CD4-positive, alpha-beta T cell treated with Interleukin-21 for 1 hour (primary cell): ENCODE results near the gene SYT7.

Source experiments
- DNase-seq: peaks from one replicate; pipeline ENCODE4 v3.0.0-alpha.2; 2020

SYT7 gene

GRCh38 chr11:61552108-61552635 is 28.7 kb downstream of the SYT7 start:
- DNase-seq, result no peak

GRCh38 chr11:61551634-61552033 is 29.2 kb downstream of the SYT7 start:
- no peak for DNase-seq

GRCh38 chr11:61550665-61551227 is 30.1 kb downstream of the SYT7 start:
- no peak for DNase-seq

- no peak for DNase-seq
These were observed 31.0 kb downstream of the SYT7 start for GRCh38 chr11:61549662-61550568.

- no peak for DNase-seq
These were observed 31.7 kb downstream of the SYT7 start for GRCh38 chr11:61549177-61549576.

- DNase-seq, result no peak
These were observed 33.6 kb downstream of the SYT7 start for GRCh38 chr11:61547246-61547645.

GRCh38 chr11:61546663-61547062 is 34.2 kb downstream of the SYT7 start:
- no peak for DNase-seq

GRCh38 chr11:61545921-61546320 is 35.0 kb downstream of the SYT7 start:
- DNase-seq, result no peak

- DNase-seq, result no peak
These were observed 35.5 kb downstream of the SYT7 start for GRCh38 chr11:61545341-61545740.

- no peak for DNase-seq
These were observed 36.4 kb downstream of the SYT7 start for GRCh38 chr11:61544466-61544865.

GRCh38 chr11:61543606-61544306 is 37.1 kb downstream of the SYT7 start:
- DNase-seq, result no peak

GRCh38 chr11:61542705-61543104 is 38.2 kb downstream of the SYT7 start:
- DNase-seq, result no peak

GRCh38 chr11:61542024-61542461 is 38.8 kb downstream of the SYT7 start:
- no peak for DNase-seq

- DNase-seq, result no peak
These were observed 39.3 kb downstream of the SYT7 start for GRCh38 chr11:61541598-61541997.

GRCh38 chr11:61540528-61540927 is 40.3 kb downstream of the SYT7 start:
- no peak for DNase-seq

GRCh38 chr11:61539831-61540357 is 41.0 kb downstream of the SYT7 start:
- no peak for DNase-seq

- no peak for DNase-seq
These were observed 41.9 kb downstream of the SYT7 start for GRCh38 chr11:61539006-61539405.

- no peak for DNase-seq
These were observed 42.3 kb downstream of the SYT7 start for GRCh38 chr11:61538636-61538961.

GRCh38 chr11:61537326-61537725 is 43.5 kb downstream of the SYT7 start:
- no peak for DNase-seq

GRCh38 chr11:61536676-61537270 is 44.1 kb downstream of the SYT7 start:
- no peak for DNase-seq

GRCh38 chr11:61535998-61536675 is 44.7 kb downstream of the SYT7 start:
- DNase-seq, result no peak
